Measurements from ENCODE around the gene SEMA5A. TPM values are rescaled to one million over a fixed set of nuclear protein-coding genes. Genes with fewer than 3 reads are reported as not detected.

SEMA5A gene
- polyA plus RNA-seq, 1 donor (not counting 4 experiments of a cell fraction or from before 2014, with no cell fraction given), result 0.16 TPM

DNA sequence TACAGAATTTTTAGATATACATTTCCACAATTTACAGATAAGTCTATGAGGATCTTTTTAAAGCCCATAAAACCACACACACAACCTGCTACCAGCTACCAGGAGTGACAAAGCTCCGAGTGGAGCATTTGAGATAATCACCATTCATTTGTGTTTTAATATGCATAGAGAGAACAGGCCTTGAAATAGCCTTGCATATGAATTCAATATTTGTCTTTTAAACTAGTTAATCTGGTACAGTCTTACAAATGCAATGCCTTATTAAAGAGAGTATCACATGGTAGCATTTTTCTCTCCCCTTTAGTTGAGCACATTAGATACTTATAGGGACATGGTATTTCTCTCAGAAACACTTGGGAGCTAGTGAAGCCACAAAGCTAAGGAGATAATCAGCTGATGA, 49.1 kb downstream of the SEMA5A start:
- H3K9ac ChIP-seq (ENCODE audit: control insufficient read depth, extremely low read depth, insufficient read depth, low read length), result no peak overlapping the region
- dilution Hi-C loops (cut with MboI; ENCODE audit: extremely low pct_ligation_motif_present, low sequenced_read_pairs), result loop anchor here (25.0 kb wide), 1 partner anchor 134 kb away; no protein-coding TSS in a partner anchor
- H3K4me3 ChIP-seq (ENCODE audit: control insufficient read depth in 2 of 3, extremely low read depth in 1 of 3, insufficient read depth in 2 of 3, low read depth in 1 of 3, low read length in 3 of 3), result no peak overlapping the region
- FAIRE-seq (no peak), DNase-seq (ENCODE audit: low read depth, low spot score) (no peak)
- no peaks in the 10 kb centered on the region for H4K20me1 ChIP-seq (ENCODE audit: control insufficient read depth, extremely low read depth, insufficient read depth, low read length)
- no peaks in the 10 kb centered on the region for H3K27me3 ChIP-seq (ENCODE audit: control insufficient read depth, extremely low read depth, insufficient read depth, low read length)
- TF ChIP-seq, protein P1, sequence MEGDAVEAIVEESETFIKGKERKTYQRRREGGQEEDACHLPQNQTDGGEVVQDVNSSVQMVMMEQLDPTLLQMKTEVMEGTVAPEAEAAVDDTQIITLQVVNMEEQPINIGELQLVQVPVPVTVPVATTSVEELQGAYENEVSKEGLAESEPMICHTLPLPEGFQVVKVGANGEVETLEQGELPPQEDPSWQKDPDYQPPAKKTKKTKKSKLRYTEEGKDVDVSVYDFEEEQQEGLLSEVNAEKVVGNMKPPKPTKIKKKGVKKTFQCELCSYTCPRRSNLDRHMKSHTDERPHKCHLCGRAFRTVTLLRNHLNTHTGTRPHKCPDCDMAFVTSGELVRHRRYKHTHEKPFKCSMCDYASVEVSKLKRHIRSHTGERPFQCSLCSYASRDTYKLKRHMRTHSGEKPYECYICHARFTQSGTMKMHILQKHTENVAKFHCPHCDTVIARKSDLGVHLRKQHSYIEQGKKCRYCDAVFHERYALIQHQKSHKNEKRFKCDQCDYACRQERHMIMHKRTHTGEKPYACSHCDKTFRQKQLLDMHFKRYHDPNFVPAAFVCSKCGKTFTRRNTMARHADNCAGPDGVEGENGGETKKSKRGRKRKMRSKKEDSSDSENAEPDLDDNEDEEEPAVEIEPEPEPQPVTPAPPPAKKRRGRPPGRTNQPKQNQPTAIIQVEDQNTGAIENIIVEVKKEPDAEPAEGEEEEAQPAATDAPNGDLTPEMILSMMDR (optimal IDR thresholded peaks at IDR 0.05 in 1 of 3, IDR thresholded peaks at IDR 0.05 in 1 of 3, conservative IDR thresholded peaks at IDR 0.05 in 1 of 3; ENCODE audit: extremely low read depth in 1 of 3, insufficient read depth in 2 of 3, low read length in 3 of 3), result no peak
- TF ChIP-seq EZH2 (IDR thresholded peaks at IDR 0.05; ENCODE audit: low read length), result no peak
- H3K4me1 ChIP-seq (ENCODE audit: control insufficient read depth, extremely low read depth, insufficient read depth, low read length), result peaks cover 5% of the 10 kb centered on the region
- H3K36me3 ChIP-seq (ENCODE audit: control insufficient read depth in 2 of 2, extremely low read depth in 1 of 2, insufficient read depth in 2 of 2, low read length in 2 of 2), result no peaks in the 10 kb centered on the region
- H3K4me2 ChIP-seq (ENCODE audit: control insufficient read depth, extremely low read depth, insufficient read depth, low read depth, low read length), result no peak overlapping the region
- H3K9me1 ChIP-seq (ENCODE audit: control insufficient read depth, extremely low read depth, insufficient read depth, low read length), result no peaks in the 10 kb centered on the region
- no peaks in the 10 kb centered on the region for H3K79me2 ChIP-seq (ENCODE audit: control insufficient read depth, insufficient read depth, low read length)
- H3K9me3 ChIP-seq (ENCODE audit: control insufficient read depth, low read depth, low read length), result no peaks in the 10 kb centered on the region
- no peak overlapping the region for H2AFZ ChIP-seq (ENCODE audit: control insufficient read depth, low read length)
- no peak overlapping the region for H3K27ac ChIP-seq (ENCODE audit: control insufficient read depth, insufficient read depth, low read length)

DNA sequence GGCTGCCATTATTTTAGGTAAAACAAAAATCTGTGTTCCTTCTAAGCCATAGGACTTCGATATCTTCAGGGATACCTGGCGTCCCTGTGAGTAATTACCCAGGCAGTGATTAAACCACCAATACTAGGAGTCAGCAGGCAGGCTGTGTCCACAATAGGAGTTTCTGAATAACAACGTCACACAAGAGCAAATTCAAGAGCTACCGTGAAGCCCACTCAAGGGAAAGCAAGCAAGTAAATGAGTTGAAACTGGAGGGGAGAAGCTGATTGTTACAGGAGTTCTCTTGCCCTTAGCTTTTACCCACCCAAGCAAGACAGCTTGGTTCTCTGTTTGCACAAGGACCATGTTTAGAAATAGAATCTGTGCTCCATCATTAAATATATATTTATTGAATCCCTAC, 50.8 kb downstream of the SEMA5A start:
- no peak for FAIRE-seq

More for the DNA sequence above, 50.8 kb downstream of the SEMA5A start:
- Histone ChIP-seq H3K9ac (ENCODE audit: control insufficient read depth, extremely low read depth, insufficient read depth, low read length) (no peak overlapping the region), H3K27ac (ENCODE audit: control insufficient read depth, insufficient read depth, low read length) (no peak overlapping the region), H3K4me2 (ENCODE audit: control insufficient read depth, extremely low read depth, insufficient read depth, low read depth, low read length) (no peak overlapping the region), H3K9me1 (ENCODE audit: control insufficient read depth, extremely low read depth, insufficient read depth, low read length) (no peaks in the 10 kb centered on the region), H3K79me2 (ENCODE audit: control insufficient read depth, insufficient read depth, low read length) (no peaks in the 10 kb centered on the region), H3K4me3 (ENCODE audit: control insufficient read depth in 2 of 3, extremely low read depth in 1 of 3, insufficient read depth in 2 of 3, low read depth in 1 of 3, low read length in 3 of 3) (no peak overlapping the region), H4K20me1 (ENCODE audit: control insufficient read depth, extremely low read depth, insufficient read depth, low read length) (no peaks in the 10 kb centered on the region), H3K4me1 (ENCODE audit: control insufficient read depth, extremely low read depth, insufficient read depth, low read length) (peaks cover 5% of the 10 kb centered on the region), H2AFZ (ENCODE audit: control insufficient read depth, low read length) (no peak overlapping the region), H3K36me3 (ENCODE audit: control insufficient read depth in 2 of 2, extremely low read depth in 1 of 2, insufficient read depth in 2 of 2, low read length in 2 of 2) (no peaks in the 10 kb centered on the region), H3K27me3 (ENCODE audit: control insufficient read depth, extremely low read depth, insufficient read depth, low read length) (no peaks in the 10 kb centered on the region), H3K9me3 (ENCODE audit: control insufficient read depth, low read depth, low read length) (no peaks in the 10 kb centered on the region)
- no peak for DNase-seq (ENCODE audit: low read depth, low spot score)
- TF ChIP-seq EZH2 (IDR thresholded peaks at IDR 0.05; ENCODE audit: low read length), result no peak
- TF ChIP-seq, protein P1 (optimal IDR thresholded peaks at IDR 0.05 in 1 of 3, IDR thresholded peaks at IDR 0.05 in 1 of 3, conservative IDR thresholded peaks at IDR 0.05 in 1 of 3; ENCODE audit: extremely low read depth in 1 of 3, insufficient read depth in 2 of 3, low read length in 3 of 3), result no peak
- dilution Hi-C loops (cut with MboI; ENCODE audit: extremely low pct_ligation_motif_present, low sequenced_read_pairs), result loop anchor here (25.0 kb wide), 1 partner anchor 133 kb away; no protein-coding TSS in a partner anchor

Measured in keratinocyte (primary cell).